GM12872 (cell line): ENCODE measurements around the gene CBFA2T3.

ENCODE experiments used
- CTCF ChIP-seq: IDR thresholded peaks from 3 replicates; pipeline ENCODE4 v1.5.1; 2011; ENCODE audit warnings: low read depth, mild to moderate bottlenecking, low read length, moderate library complexity; ENCODE audit not compliant: insufficient read depth

The CBFA2T3 gene

DNA sequence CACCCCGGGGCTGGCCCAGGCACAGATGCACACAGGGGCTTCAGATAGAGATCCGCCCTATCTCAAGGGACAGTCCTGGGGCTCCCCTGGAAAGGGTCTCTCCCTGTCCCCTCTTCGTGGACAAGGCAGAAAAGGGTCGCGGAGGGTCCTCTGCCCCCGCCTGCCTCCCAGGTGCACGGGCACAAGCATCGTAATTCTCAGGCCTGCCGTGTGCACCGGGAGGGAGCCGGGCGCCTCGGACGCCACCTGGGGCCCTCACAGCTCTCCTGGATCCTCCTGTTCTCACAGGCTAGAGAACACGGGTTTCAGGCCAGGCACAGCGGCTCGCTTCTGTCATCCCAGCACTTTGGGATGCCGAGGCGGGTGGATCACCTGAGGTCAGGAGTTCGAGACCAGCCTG is 98.7 kb downstream of the CBFA2T3 start:
- no peak for TF ChIP-seq CTCF

DNA sequence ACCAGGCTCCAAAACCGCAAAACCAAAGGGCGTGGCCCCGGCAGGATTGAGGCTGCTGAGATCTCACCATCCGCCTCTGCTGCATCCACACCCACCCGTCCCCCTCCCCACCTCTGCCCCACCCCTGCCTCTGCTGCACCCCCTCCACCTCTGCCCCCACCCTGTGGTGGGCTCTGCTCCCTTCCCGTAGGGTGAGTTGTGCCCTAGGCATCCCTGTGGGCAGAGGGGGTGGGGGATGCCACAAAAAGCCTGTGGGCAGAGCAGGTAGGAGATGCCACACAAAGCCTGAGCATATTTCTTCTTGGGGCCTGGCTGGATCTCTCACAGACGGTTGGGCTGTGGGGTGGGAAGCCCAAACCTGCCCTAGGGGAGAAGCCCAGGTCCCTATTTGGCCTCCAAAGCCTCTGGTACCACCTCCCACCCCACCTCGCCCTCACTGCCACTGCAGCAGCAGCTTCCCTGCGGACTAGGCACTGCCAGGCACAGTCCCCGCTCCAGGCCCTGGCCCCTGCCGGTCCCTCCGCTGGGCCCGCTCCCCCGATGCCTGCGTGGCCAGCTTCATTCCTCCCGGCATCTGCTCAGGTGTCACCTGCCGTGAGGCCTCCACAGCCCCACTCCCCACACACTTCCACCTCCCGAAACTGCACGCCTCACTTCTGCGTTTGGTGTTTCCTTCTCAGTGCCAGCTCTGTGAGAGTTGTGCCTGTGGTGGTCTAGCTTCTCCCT is 99.3 kb downstream of the CBFA2T3 start:
- TF ChIP-seq CTCF: no peak

DNA sequence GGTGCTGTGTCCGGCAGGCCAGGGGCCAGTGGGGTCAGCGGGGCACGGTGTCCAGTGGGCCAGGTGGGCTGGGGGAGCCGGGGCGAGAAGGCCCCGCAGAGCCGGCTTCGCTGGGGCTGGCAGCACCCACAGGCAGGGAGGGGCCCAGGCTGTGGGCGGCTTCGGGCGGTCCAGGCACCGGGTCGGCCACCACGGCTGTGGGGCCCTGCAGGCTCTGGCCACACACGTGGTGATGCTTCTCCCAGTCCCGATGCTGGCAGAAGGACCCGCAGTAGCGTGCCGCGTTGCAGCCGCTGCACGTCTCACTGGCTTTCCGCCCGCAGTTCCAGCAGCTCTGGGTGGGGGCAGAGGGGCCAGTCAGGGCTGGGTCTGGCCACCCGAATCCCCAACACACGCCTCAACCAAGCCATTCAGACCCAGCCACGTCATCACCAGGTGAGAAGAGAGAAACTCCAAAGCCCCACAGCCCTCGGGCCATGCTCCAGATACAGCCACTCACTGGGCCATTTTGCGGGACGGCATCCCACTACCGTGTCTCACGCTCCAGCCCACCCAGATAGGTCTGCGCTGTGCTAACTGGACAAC is 100.0 kb downstream of the CBFA2T3 start:
- TF ChIP-seq CTCF: no peak

- TF ChIP-seq CTCF: no peak
Observed at GRCh38 chr16:88875703-88876234, 101.2 kb downstream of the CBFA2T3 start.

GRCh38 chr16:88874938-88875599 is 101.9 kb downstream of the CBFA2T3 start:
- TF ChIP-seq CTCF: no peak

DNA sequence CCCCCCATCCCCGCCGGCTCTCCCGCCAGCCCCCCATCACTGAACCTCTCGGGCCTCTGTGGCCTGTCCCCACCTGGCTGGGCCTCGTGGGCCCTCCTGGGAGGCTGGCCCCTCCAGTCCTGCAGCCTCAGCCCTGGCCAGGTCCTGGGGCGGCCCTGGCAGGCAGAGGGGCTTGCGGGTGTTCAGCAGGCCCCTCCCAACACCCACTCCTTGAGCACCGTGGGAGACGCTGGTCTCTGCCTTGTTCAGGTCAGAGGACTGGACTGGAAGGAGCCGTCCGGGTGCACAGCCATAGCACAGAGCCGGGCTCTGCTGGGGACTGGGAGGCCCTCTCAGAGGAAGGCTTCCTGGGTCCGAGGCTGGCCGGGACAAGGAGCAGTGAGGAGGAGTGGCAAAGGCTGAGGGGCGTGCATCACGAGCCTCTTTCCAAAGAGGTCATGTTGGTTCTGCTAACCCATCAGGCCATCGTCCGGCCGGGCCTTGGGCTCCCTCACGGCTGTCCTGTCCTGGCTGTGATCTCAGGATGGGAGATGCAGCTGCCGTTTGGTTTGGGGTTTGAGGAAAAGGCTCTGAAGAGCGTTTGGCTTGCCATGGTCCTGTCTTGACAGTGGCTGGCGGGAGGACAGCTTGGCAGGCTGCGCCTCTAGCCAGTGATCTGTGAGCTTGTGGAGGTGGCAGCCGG is 104.2 kb downstream of the CBFA2T3 start:
- TF ChIP-seq CTCF: no peak

DNA sequence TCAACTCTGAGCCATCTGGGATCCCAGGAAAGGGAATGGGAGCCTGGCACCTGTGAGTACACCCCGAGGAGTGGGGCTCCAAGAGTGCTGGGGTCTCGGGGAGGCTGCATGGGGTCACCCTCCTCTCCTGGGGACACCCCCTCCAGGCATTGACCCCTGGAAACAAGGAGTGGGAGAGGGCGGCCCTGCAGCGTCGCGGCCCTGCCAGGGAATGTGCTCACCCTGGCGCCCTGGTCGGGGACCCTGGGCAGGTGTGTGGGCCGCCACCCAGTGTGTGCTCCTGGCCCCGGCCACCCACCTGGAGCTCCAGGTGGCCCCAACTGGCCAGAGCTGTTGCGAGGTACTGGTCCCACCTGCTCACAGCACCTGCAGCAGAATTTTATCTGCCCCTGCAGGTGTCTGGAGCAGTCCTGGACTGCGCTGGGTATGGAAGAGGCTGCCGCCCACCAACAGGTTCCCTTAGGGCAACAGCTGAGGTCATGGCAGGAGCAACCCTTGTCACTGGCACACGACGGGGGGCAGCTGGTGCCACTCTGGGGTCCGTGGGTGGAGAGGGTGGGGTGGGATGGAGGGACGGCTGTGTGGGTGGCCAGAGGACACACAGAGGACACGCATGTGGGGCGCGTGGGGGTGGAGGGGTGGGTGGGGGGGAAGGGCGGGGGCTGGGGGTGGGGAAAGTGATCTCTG is 105.1 kb downstream of the CBFA2T3 start:
- TF ChIP-seq CTCF: no peak
